ENCODE results near the gene ERICH6B. TPM values are rescaled to one million over a fixed set of nuclear protein-coding genes. Genes with fewer than 3 reads are reported as not detected.

ERICH6B gene
- total RNA-seq, 1 donor from 2014 or later, result not detected

- H3K27me3 Mint-ChIP-seq (ENCODE audit: low read depth, unreplicated experiment), result no peaks in the 10 kb centered on the region
- peak overlapping the region; percentile 19 for H3K4me2 ChIP-seq (ENCODE audit: low read length)
- no peaks in the 10 kb centered on the region for H3K4me1 ChIP-seq (ENCODE audit: insufficient read depth, low read length)
- peaks cover 3% of the 10 kb centered on the region for H3K79me2 ChIP-seq (ENCODE audit: insufficient read depth, low read length)
- TF ChIP-seq CTCF (IDR thresholded peaks at IDR 0.05; ENCODE audit: insufficient read depth, low read depth, low read length) (no peak), EZH2 (IDR thresholded peaks at IDR 0.05; ENCODE audit: insufficient read depth, low read length) (no peak)
- no peak overlapping the region for H3K4me3 ChIP-seq (ENCODE audit: insufficient read depth, low read depth, low read length)
- H3K9me3 Mint-ChIP-seq (ENCODE audit: unreplicated experiment), result no peaks in the 10 kb centered on the region
- H3K4me1 Mint-ChIP-seq (ENCODE audit: low read depth, unreplicated experiment), result peaks cover 2% of the 10 kb centered on the region
- peaks cover 9% of the 10 kb centered on the region for H4K20me1 ChIP-seq (ENCODE audit: insufficient read depth, low read length)
- FAIRE-seq (no peak), DNase-seq (ENCODE audit: low read depth) (no peak)
- peaks cover 16% of the 10 kb centered on the region for H3K36me3 Mint-ChIP-seq (ENCODE audit: low read depth, unreplicated experiment)
- no peak overlapping the region for H3K4me3 Mint-ChIP-seq (ENCODE audit: unreplicated experiment)
- H3K27ac Mint-ChIP-seq (ENCODE audit: unreplicated experiment), result no peak overlapping the region
- H3K36me3 ChIP-seq (ENCODE audit: insufficient read depth, low read length), result peaks cover 27% of the 10 kb centered on the region
- H3K27me3 ChIP-seq (ENCODE audit: insufficient read depth, low read length), result no peaks in the 10 kb centered on the region
- H2AFZ ChIP-seq (ENCODE audit: low read depth, low read length), result no peak overlapping the region
- no peak overlapping the region for H3K9ac ChIP-seq (ENCODE audit: low read length)
- peak overlapping the region; percentile 46 for H3K27ac ChIP-seq (ENCODE audit: low read depth, low read length)
- no peaks in the 10 kb centered on the region for H3K9me3 ChIP-seq (ENCODE audit: insufficient read depth, low read depth, low read length)
Observed at GRCh38 chr13:45527699-45528462, 87.7 kb downstream of the ERICH6B start.

GRCh38 chr13:45522571-45522970, 93.0 kb downstream of the ERICH6B start:
- no peak overlapping the region for H3K4me3 Mint-ChIP-seq (ENCODE audit: unreplicated experiment)
- Histone ChIP-seq H3K4me1 (ENCODE audit: insufficient read depth, low read length) (no peaks in the 10 kb centered on the region), H3K9me3 (ENCODE audit: insufficient read depth, low read depth, low read length) (no peaks in the 10 kb centered on the region), H3K27me3 (ENCODE audit: insufficient read depth, low read length) (no peaks in the 10 kb centered on the region), H3K27ac (ENCODE audit: low read depth, low read length) (no peak overlapping the region), H4K20me1 (ENCODE audit: insufficient read depth, low read length) (peaks cover 36% of the 10 kb centered on the region), H3K4me3 (ENCODE audit: insufficient read depth, low read depth, low read length) (no peak overlapping the region), H3K9ac (ENCODE audit: low read length) (no peak overlapping the region), H3K36me3 (ENCODE audit: insufficient read depth, low read length) (peaks cover 30% of the 10 kb centered on the region), H3K4me2 (ENCODE audit: low read length) (no peak overlapping the region), H3K79me2 (ENCODE audit: insufficient read depth, low read length) (peaks cover 7% of the 10 kb centered on the region), H2AFZ (ENCODE audit: low read depth, low read length) (no peak overlapping the region)
- no peak for TF ChIP-seq EZH2 (IDR thresholded peaks at IDR 0.05; ENCODE audit: insufficient read depth, low read length)
- no peak for TF ChIP-seq CTCF (IDR thresholded peaks at IDR 0.05; ENCODE audit: insufficient read depth, low read depth, low read length)
- peaks cover 24% of the 10 kb centered on the region for H3K4me1 Mint-ChIP-seq (ENCODE audit: low read depth, unreplicated experiment)
- no peaks in the 10 kb centered on the region for H3K9me3 Mint-ChIP-seq (ENCODE audit: unreplicated experiment)
- no peak for DNase-seq (ENCODE audit: low read depth)
- peak; percentile 47 for FAIRE-seq
- H3K27me3 Mint-ChIP-seq (ENCODE audit: low read depth, unreplicated experiment), result no peaks in the 10 kb centered on the region
- peaks cover 13% of the 10 kb centered on the region for H3K36me3 Mint-ChIP-seq (ENCODE audit: low read depth, unreplicated experiment)
- no peak overlapping the region for H3K27ac Mint-ChIP-seq (ENCODE audit: unreplicated experiment)

GRCh38 chr13:45521297-45521696, 94.2 kb downstream of the ERICH6B start:
- no peaks in the 10 kb centered on the region for H3K9me3 Mint-ChIP-seq (ENCODE audit: unreplicated experiment)
- H3K4me1 ChIP-seq (ENCODE audit: insufficient read depth, low read length), result no peaks in the 10 kb centered on the region
- H3K27me3 Mint-ChIP-seq (ENCODE audit: low read depth, unreplicated experiment), result no peaks in the 10 kb centered on the region
- no peaks in the 10 kb centered on the region for H3K9me3 ChIP-seq (ENCODE audit: insufficient read depth, low read depth, low read length)
- DNase-seq (ENCODE audit: low read depth), result peak; percentile 53
- H3K36me3 ChIP-seq (ENCODE audit: insufficient read depth, low read length), result peaks cover 39% of the 10 kb centered on the region
- no peak for FAIRE-seq
- no peak overlapping the region for H2AFZ ChIP-seq (ENCODE audit: low read depth, low read length)
- peaks cover 15% of the 10 kb centered on the region for H3K36me3 Mint-ChIP-seq (ENCODE audit: low read depth, unreplicated experiment)
- H3K79me2 ChIP-seq (ENCODE audit: insufficient read depth, low read length), result peaks cover 7% of the 10 kb centered on the region
- peaks cover 27% of the 10 kb centered on the region for H3K4me1 Mint-ChIP-seq (ENCODE audit: low read depth, unreplicated experiment)
- H3K4me3 ChIP-seq (ENCODE audit: insufficient read depth, low read depth, low read length), result no peak overlapping the region
- H3K27me3 ChIP-seq (ENCODE audit: insufficient read depth, low read length), result no peaks in the 10 kb centered on the region
- no peak overlapping the region for H3K9ac ChIP-seq (ENCODE audit: low read length)
- peak overlapping the region; percentile 70 for H3K27ac Mint-ChIP-seq (ENCODE audit: unreplicated experiment)
- no peak for TF ChIP-seq CTCF (IDR thresholded peaks at IDR 0.05; ENCODE audit: insufficient read depth, low read depth, low read length)
- no peak for TF ChIP-seq EZH2 (IDR thresholded peaks at IDR 0.05; ENCODE audit: insufficient read depth, low read length)
- H3K4me2 ChIP-seq (ENCODE audit: low read length), result no peak overlapping the region
- H3K4me3 Mint-ChIP-seq (ENCODE audit: unreplicated experiment), result peak overlapping the region; percentile 7
- no peak overlapping the region for H3K27ac ChIP-seq (ENCODE audit: low read depth, low read length)
- H4K20me1 ChIP-seq (ENCODE audit: insufficient read depth, low read length), result peaks cover 36% of the 10 kb centered on the region
